NCI-H82 treated with DMSO at 0.1 percent for 48 hours (cell line): ENCODE data around the gene FAM209A.
"Not testable (repeated sequence)": the region's sequence is repeated elsewhere in the genome, so short reads cannot be mapped to it uniquely, and the experiment has no call there.

Experiments used
- DNase-seq: peaks from one replicate; lab custom pipeline; 2025; ENCODE audit not compliant: unreplicated experiment; lab: John Stamatoyannopoulos, UW

FAM209A gene, protein sequence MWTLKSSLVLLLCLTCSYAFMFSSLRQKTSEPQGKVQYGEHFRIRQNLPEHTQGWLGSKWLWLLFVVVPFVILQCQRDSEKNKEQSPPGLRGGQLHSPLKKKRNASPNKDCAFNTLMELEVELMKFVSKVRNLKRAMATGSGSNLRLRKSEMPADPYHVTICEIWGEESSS

GRCh38 chr20:56524444-56524843 is at the start of gene FAM209A:
FAM209A (plus strand) TSS chr20:56524744; CDS start chr20:56524809, 65 bp downstream.
- not testable (repeated sequence) for DNase-seq

- no peak for DNase-seq
Observed at GRCh38 chr20:56483970-56484369, 40.6 kb upstream of the FAM209A start.

GRCh38 chr20:56487216-56487615 is 37.3 kb upstream of the FAM209A start:
- DNase-seq = no peak

- no peak for DNase-seq
Observed at GRCh38 chr20:56488566-56488965, 36.0 kb upstream of the FAM209A start.

- no peak for DNase-seq
Observed at GRCh38 chr20:56501116-56501515, 23.4 kb upstream of the FAM209A start.

DNA sequence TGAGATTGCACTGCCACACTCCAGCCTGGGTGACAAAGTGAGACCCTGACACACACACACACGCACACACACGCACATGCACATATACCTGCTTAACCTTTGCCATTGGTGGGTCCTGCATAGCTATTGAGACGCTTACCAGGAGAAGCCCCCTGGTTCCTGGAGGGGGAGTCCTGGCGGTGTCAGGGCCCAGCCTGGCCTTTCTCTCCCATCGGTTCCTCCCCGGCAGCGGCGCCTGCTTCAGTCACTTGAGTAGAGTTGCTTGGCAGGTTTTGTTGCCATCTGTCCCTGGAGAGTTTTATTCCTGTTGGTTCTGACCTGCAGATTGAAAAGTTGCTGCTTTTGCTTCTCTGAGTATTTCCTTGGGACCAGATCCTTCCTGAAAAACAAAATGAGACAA is 20.6 kb upstream of the FAM209A start:
- DNase-seq = no peak

GRCh38 chr20:56504373-56505005 is 20.1 kb upstream of the FAM209A start:
- no peak for DNase-seq

GRCh38 chr20:56506103-56506502 is 18.4 kb upstream of the FAM209A start:
- DNase-seq = no peak

DNA sequence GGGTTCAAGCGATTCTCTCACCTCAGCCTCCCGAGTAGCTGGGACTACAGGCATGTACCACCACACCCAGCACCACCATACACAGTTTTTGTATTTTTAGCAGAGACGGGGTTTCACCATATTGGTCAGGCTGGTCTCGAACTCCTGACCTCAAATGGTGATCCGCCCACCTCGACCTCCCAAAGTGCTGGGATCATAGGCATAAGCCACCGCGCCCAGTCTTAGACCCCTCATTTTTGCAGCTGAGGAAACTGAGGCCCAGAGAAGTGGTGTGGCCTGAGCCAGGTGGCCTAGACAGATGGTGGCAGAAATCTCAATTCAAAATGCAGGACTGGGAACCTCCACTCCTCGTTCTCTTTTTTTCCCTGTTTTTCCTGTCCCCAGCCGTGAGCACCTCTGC is 12.6 kb upstream of the FAM209A start:
- DNase-seq = no peak

DNA sequence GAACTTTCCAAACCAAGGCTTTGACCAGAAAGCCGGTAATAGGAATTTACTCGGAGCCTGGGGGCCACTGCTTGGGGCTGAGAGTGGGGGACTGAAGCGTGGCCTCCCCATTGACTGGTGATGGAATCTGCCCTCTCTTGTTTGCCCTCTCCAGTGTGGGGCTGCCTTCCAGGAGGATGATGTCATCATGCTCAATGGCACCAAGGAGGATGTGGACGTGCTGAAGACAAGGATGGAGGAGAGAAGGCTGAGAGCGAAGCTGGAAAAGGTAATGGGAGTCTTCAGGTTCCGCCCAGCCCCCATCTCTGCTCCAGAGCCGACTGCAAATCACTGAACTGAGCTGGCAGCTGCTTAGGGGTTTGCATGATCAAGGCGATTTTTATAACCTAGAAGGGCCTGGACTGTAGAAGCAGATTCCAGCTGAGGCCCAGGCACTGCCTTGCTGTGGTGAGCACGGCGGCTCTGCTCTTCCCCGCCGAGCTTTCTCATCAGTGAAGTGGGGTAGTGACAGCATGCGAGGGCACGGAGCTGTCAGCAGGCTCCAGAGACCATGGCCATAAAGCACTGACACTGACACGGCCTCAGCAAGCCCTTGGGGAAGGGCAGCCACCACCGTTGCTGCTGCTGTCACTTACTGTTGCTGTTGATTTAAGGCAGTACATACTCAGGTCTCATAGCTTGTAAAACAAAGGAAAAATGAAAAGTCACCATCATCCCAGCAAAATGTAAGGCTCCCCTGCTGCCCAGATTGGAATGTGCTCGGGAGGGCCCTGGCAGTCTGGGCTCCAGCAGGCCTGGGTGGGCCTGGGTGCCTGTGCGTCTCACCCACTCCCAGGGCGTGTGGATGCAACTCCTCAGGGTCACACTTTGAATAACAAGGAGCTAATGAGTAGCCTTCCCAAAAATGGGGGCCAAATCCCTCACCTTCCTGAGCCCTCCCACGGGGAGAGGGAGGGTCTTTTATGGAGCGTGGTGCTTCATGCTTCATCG is 11.1 kb upstream of the FAM209A start:
- no peak for DNase-seq

- DNase-seq = no peak
Observed at GRCh38 chr20:56516631-56517030, 7.9 kb upstream of the FAM209A start.

DNA sequence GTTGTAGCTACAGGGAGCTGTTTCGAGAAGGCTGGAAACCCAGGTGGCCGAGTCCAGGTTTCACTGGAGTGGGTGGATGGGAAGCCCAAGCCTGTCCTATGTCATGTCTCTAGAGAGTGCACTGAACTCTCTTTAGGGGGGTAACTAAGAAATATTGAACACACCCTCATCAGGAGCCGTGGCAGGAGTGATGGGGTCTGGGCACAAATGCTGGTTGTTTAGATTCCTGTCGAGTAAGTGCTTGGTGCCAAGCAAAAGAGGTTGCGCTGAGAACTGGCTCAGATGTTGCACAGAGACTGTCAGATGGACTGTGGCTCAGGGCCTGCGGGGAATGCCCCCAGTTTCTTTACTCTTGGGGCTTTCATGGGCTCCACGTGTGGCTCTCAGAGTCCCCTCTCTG is 7.3 kb upstream of the FAM209A start:
- no peak for DNase-seq

GRCh38 chr20:56517641-56518040 is 6.9 kb upstream of the FAM209A start:
- no peak for DNase-seq

GRCh38 chr20:56518126-56518525 is 6.4 kb upstream of the FAM209A start:
- DNase-seq = no peak

DNA sequence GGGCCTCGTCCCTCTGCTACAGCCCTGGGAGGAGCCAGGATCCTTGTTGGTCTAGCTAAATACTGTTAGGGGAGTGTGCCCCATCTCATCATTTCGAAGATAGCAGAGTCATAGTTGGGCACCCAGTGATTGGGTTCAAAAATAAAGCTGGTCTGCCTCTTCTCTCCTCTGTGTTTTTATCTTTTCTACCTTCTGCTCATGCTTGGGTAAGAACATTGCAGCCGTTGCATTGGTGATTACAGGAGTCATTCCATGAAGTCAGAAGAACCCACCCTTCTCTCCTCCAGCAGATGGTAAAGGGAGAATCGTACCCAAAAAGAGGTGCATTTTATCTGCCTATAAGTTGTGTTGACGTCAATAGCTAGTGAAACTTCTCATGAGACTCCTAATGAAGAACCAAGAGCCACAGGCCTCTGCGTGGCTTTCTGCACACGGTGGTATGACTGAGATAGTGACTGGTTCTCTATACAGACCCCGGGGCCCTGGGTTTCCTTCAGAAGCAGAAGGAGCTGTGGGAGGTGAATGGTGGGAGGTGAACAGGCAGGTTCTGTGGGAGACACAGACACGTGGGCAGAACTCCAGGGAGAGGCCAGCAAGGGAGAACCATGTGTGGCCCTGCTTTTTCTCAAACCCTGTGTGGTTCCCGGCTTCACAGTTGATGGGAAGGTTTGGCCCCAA is 5.7 kb upstream of the FAM209A start:
- DNase-seq = no peak

GRCh38 chr20:56519551-56519950 is 5.0 kb upstream of the FAM209A start:
- DNase-seq = no peak

DNA sequence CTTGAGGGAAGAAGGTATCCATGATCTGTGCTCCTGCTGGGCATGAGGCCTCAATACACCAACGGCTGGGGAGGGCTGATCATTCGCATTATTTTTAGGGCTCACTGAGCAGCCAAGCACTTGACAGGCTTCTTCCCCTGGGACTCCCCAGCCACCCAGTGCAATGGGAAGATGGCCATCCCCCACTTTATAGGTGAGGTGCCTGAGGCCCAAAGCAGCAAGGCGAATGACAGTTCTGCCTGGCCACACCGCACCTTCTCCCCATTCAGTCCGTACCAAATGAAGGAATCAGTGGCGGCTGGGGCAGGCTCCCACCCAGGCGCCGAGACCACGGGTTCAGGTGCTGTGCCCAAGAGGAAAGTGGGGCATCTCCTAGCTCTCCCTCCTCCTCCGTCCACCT is 4.4 kb upstream of the FAM209A start:
- DNase-seq = no peak

GRCh38 chr20:56520746-56521354 is 3.7 kb upstream of the FAM209A start:
- not testable (repeated sequence) for DNase-seq

DNA sequence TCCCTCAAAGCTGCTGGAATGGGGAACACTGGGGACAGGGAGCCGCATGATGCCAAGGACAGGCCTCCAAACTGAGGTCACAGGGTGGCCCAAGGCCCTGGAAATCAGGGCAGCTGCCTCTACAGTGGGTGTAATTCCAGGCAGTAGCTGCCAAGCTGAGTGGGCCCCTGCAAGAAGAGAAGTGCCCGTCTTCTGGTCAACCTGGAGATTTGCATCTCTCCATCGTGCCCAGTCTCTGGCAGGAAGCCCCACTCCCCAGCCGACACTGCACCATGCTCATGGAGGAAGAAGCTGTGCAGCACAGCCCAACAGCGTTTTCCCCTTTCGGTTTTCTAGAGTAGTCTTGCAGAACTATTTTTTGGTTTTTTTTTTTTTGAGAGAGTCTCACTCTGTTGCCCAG is 2.2 kb upstream of the FAM209A start:
- DNase-seq = no peak

- DNase-seq = no peak
Observed at GRCh38 chr20:56527521-56527920, 3.0 kb downstream of the FAM209A start.

DNA sequence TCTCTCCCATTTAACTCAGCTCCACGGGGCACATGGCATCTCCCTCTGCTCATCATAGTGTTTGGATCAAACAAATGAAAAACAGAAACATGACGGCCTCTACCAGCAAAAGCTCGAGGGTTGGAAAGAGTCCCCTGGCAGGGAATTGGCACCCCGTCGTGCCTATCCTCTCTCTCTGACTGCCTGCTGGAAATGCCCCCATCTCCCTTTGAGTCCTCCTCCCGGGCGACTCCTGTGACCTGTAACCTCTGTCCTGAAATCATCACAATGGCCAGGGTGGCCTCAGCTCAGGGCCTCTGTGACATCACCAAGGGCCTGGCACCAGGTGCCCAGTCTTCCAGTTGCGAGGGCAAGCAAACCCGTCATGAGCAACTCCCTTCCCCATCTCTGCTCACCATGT is 8.4 kb downstream of the FAM209A start, which contains the start of gene FAM209B:
TSS of gene FAM209B (plus strand) at position 301 of the 400 bp plus-strand sequence. CDS start at position 397, 96 bp downstream.
- DNase-seq = not testable (repeated sequence)
